ENCODE data around the gene DPYSL4.

Gene DPYSL4

DNA sequence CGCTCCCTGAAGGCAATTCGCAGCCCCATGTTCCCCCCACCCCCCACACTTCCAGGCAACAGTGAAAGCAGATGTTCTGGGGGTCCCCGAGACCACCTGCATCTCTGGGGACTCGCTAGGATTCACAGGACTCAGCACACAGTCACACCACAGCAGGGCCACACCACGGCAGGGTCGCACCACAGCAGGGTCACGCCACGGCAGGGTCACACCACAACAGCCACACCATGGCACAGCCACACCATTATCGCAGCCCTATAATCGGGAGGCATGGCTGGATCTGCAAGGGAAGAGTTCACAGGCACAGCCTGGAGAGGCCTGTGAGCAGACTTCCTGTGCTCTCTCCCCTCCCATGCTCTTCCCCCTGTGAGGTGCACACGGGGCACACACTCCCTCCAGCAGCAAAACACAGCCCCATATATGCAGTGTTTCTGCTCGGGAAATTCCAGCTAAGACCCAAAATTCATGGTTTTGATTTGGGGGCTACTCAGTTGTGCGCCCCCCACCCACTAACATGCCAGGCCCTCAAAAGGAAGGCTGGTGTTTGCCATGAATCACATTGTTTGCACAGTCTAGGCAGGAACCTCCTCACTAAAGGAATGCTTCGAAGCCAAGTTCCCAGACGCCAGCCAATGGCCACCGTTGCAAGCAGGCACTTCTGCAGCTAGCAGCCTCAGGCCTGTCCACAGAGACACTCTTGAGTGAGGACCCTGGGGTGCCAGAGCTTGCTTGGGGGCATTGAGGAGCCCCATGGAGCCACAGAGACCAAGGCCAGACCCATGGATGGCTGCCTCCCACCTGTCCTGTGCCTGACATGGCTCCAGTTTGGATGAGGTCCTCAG, 7.0 kb upstream of the DPYSL4 start:
- ATAC-seq: no peak

GRCh38 chr10:132180736-132181135, 6.0 kb upstream of the DPYSL4 start:
- ATAC-seq: no peak

DNA sequence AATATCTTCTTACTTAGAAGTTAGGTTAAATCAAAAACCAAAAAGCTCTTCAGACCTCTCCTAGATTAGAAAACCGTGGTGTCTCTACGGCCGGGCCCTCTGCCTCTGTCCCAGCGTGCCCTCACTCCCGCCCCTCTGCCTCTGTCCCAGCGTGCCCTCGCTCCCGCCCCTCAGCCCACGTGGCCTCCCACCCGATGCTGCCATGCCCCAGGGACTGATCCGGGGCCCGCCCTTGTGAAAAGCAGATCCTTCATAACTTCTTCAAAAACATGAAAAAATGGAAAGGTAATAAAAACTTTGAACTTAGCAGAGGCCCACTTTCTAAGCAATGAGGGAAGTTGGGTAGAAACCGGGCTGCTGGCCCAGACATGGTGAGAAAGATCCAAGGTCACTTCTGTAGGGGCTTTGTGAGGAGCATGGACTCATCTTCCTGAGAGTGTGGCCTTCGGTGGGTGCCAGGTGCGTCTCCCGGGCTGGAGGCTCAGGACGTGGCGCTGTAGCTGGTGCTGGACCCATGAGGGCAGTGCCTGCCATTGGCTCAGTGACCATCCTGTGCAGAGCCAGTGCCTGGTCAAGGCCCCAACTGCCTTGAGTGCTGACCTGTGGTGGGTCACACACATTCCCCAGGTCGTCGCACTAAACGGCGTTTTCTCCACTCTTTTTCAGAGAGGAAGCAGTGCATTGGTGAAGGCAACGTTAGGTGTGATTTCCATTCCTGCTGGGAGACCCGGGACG, 4.9 kb upstream of the DPYSL4 start:
- no peak for ATAC-seq

DNA sequence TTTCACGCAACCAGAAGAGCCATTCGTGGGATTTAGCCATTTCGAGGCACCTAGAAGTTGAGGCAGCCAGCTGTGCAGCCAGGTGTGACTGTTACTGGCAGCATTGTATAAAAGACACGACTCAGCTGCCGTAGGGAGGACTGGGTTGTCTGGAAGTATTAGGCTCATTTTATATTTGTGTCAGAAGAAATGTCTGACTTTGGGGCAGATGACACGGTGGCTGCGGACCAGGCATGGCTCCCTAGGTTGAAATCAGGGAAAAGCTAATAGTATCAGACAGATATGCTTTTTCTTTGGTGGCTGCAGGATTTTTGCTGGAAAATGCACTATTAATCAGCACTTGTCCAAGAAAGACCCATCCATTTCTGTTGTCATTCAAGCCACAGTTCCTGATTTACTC, 4.2 kb upstream of the DPYSL4 start:
- no peak for ATAC-seq

GRCh38 chr10:132183046-132183445, 3.7 kb upstream of the DPYSL4 start:
- ATAC-seq: no peak

DNA sequence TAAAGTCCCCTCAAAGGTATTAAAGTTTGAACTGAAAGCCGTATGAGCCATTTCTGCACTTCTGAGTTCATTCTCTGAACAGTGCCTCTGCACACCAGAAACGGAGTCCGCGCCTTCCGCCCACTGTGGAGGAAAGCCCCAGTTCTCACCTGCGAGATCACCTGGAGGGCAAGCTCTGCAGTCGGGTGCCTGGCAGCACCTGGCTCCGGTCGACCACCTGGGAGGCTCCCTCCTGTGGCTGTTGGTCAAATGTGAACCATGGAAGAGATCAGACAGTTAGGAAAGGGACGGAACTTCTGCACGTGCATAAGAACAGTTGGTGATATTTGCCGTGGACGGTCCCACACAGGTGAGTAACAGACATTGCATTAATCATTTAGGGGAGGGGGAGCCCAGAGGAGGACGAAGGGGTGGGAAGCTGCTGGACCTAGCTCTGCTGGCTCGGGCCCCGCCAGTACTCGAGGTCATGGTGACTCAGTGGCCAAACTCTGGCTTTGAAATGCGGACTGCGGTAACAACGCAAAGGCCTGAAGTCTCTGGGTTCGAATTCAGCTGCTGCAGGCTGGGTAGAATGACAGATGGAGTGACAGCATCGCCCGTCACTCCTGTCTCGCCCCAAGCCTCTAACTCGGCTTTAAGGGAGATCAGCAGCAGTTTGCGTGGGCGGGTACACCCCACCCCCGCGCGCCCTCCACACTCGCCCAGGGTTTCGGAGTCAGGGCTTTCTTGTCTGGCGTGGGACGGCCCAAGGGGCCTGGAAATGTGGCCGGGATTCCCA, 1.7 kb upstream of the DPYSL4 start:
- no peak for ATAC-seq

GRCh38 chr10:132185601-132186487, 904 bp upstream of the DPYSL4 start:
- ATAC-seq: peak; percentile 65 to 78

- ATAC-seq: no peak
Measured at GRCh38 chr10:132187430-132188138, 836 bp downstream of the DPYSL4 start.

DNA sequence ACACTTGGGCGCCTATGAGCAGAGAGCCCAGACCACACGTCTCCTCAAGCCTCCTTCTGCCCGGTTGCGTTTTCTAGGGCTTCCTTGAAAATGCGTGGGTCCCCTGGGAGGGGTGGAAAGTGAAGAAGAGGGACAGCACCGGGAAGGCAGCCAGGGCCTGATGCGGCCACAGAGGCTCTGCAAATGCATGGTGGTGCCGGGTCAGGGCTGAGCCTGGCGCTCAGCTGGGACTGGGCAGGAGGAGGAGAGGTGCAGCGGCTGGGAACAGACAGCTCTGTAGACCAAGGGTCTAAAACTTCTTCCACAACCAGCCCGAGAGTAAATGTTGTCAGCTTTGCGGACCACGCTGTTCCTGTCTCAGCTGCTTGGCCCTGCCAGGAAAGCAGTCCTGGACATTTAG, 1.6 kb downstream of the DPYSL4 start:
- ATAC-seq: no peak

GRCh38 chr10:132189016-132189415, 2.3 kb downstream of the DPYSL4 start:
- no peak for ATAC-seq

- no peak for ATAC-seq
Measured at GRCh38 chr10:132189810-132190422, 3.2 kb downstream of the DPYSL4 start.

GRCh38 chr10:132192076-132192975, 5.6 kb downstream of the DPYSL4 start:
- ATAC-seq: no peak

DNA sequence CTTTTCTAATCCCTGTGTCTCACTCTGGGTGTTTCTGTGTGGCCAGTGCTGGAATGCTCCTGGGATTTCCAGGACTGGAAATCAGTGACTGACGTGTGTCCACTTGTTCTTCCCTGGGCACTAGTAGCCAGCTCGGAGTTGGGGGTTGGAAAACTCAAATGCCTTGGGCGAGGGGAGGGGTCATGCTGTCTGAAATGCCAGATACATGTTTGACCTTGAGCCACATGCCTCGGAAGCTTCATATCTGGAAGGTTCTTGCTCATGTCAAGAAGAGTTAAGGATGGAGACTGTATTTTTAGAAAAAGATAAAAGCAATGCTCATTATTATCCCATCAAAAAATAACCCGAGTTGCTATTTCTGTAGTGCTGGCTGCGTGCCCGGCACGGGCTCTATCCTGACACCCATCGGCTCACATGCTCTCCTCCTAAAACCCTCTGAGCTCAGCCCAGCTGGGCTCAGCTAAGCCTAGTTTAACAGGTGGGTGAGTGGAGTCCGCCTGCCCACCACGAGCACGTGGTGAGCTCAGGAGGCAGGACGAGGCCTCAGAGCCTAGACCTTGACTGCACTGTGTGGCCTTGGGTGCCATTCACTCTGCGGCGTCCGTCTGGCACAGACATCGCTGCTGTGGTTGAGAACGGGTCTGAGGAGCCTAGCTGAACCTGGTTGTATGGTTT, 6.4 kb downstream of the DPYSL4 start:
- ATAC-seq: no peak

GRCh38 chr10:132193907-132194552, 7.3 kb downstream of the DPYSL4 start:
- no peak for ATAC-seq

- ATAC-seq: no peak
Measured at GRCh38 chr10:132194726-132195125, 8.0 kb downstream of the DPYSL4 start.

DNA sequence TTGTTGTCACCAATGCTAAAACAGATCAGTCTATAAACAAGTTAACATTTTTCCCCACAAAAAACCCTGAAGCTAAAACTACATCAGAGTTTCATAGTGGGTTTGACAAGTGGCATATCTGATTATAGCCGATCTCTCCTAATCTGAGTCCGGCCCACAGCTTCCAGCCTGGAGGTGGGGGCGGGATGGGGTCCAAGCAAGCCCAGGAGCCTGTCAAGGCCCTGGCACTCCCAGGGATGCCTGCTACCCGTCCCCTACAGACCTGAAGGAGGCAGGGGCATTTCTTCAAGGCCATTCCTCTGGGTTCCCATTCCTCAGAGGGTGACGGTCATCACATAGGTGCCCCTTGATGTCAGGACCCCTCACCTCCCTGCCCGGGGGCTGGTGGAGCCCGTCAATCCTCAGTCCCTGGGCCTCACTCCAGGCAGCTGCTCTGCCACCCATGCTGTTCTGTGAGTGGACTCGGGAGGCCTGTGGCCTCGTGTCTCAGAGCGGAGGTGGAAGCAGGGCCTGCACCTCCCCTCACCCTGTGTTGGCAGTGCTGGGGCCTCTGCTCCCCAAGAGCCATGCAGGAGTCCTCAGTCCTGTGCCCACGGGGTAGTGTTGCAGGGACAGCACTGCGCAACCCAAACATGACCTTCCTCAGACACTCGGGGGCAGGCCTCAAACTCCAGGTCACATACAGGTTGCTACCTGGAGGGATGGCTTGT, 8.8 kb downstream of the DPYSL4 start:
- no peak for ATAC-seq

DNA sequence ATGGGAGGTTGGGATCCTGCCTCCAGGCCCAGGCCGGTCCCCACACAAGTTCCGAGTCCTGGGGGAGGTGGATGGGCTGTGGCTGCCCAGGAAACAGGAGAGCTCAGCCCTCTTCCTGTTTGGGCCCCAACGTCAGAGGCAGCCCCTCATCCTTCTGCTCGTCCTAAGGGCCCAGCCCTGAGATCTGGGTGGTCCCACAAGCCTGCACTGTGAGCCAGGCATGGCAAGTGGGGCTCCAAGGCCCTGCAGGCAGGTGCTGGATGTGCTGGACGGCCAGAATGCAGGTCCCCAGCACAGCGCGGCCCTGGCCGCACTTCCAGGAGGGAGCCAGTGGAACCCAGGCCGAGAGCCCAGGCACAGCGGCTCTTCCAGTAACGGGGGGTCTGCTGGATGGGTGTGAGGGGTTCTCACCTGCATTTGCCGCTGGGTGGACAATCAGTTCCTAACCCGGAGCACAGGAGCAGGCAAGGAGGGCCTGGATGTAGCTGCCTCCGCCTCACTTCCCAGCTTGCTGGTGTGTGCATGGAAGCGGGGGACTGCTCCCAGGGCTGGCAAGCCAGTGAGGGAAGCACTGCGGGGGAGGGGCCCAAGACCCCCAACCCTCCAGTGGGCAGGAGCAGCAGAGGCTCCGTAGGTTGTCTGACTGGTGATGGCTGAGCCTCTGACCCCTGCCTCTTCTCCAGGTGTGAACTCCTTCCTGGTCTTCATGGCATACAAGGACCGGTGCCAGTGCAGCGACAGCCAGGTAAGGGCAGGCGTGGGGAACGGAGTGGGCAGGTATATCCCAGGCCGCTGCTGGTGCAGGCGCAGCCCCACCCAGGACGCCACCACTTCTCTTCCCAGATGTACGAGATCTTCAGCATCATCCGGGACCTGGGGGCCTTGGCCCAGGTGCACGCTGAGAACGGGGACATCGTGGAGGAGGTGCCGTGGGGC, 9.7 kb downstream of the DPYSL4 start:
- ATAC-seq: no peak
